HG02678 (cell line): ENCODE results near the gene CIC.

ENCODE experiments used
- ATAC-seq: cut with Tn5 transposase; IDR thresholded peaks from one replicate; pipeline ENCODE4 v1.9.1; 2021; ENCODE audit warnings: mild to moderate bottlenecking, moderate library complexity; ENCODE audit not compliant: unreplicated experiment

Gene CIC

GRCh38 chr19:42287017-42287826 lies 18.2 kb downstream of the CIC start:
- ATAC-seq = no peak

GRCh38 chr19:42287827-42288107 lies 18.7 kb downstream of the CIC start:
- ATAC-seq = no peak

- ATAC-seq = no peak
Measured at GRCh38 chr19:42288387-42288786, 19.3 kb downstream of the CIC start.

GRCh38 chr19:42288881-42289555 lies 20.0 kb downstream of the CIC start:
- ATAC-seq = no peak

- no peak for ATAC-seq
Measured at GRCh38 chr19:42289556-42290041, 20.5 kb downstream of the CIC start.

GRCh38 chr19:42290136-42290522 lies 21.1 kb downstream of the CIC start:
- no peak for ATAC-seq

GRCh38 chr19:42290523-42291434 lies 21.7 kb downstream of the CIC start:
- no peak for ATAC-seq

- no peak for ATAC-seq
Measured at GRCh38 chr19:42291435-42291810, 22.4 kb downstream of the CIC start.

GRCh38 chr19:42292042-42292960 lies 23.2 kb downstream of the CIC start:
- ATAC-seq = no peak

GRCh38 chr19:42292963-42293362 lies 23.9 kb downstream of the CIC start:
- no peak for ATAC-seq

GRCh38 chr19:42293540-42293939 lies 24.5 kb downstream of the CIC start:
- no peak for ATAC-seq

GRCh38 chr19:42293948-42294347 lies 24.9 kb downstream of the CIC start:
- no peak for ATAC-seq

- ATAC-seq = no peak
Measured at GRCh38 chr19:42294471-42295137, 25.6 kb downstream of the CIC start.

GRCh38 chr19:42295342-42295741 lies 26.3 kb downstream of the CIC start:
- no peak for ATAC-seq

GRCh38 chr19:42295831-42296525 lies 26.9 kb downstream of the CIC start:
- no peak for ATAC-seq

GRCh38 chr19:42297039-42297438 lies 28.0 kb downstream of the CIC start:
- no peak for ATAC-seq

- ATAC-seq = no peak
Measured at GRCh38 chr19:42301646-42302203, 32.7 kb downstream of the CIC start, which contains the start of gene PRR19. PRR19 (plus strand) TSS chr19:42302132; CDS start chr19:42309585, 7,453 bp downstream.

- ATAC-seq = no peak
Measured at GRCh38 chr19:42303101-42303464, 34.0 kb downstream of the CIC start.

- no peak for ATAC-seq
Measured at GRCh38 chr19:42303876-42304275, 34.8 kb downstream of the CIC start.
